HG02852 (cell line): ENCODE data around the gene VTI1A.

Experiments used
- ATAC-seq: cut with Tn5 transposase; IDR thresholded peaks from one replicate; pipeline ENCODE4 v1.9.1; 2021; ENCODE audit warnings: mild to moderate bottlenecking, moderate library complexity; ENCODE audit not compliant: unreplicated experiment

VTI1A gene

GRCh38 chr10:112775381-112775780, 328.4 kb downstream of the VTI1A start:
- ATAC-seq: no peak

GRCh38 chr10:112775892-112776674, 329.1 kb downstream of the VTI1A start:
- ATAC-seq: no peak

- ATAC-seq: no peak
Observed at GRCh38 chr10:112778579-112778978, 331.6 kb downstream of the VTI1A start.

GRCh38 chr10:112779025-112779770, 332.2 kb downstream of the VTI1A start:
- ATAC-seq: no peak

GRCh38 chr10:112782200-112782907, 335.3 kb downstream of the VTI1A start:
- no peak for ATAC-seq

- no peak for ATAC-seq
Observed at GRCh38 chr10:112783351-112784021, 336.5 kb downstream of the VTI1A start.

GRCh38 chr10:112784022-112784461, 337.0 kb downstream of the VTI1A start:
- ATAC-seq: no peak

GRCh38 chr10:112785089-112785488, 338.1 kb downstream of the VTI1A start:
- no peak for ATAC-seq

GRCh38 chr10:112789248-112789647, 342.2 kb downstream of the VTI1A start:
- no peak for ATAC-seq

GRCh38 chr10:112790030-112790429, 343.0 kb downstream of the VTI1A start:
- no peak for ATAC-seq

GRCh38 chr10:112790921-112791320, 343.9 kb downstream of the VTI1A start:
- no peak for ATAC-seq

- no peak for ATAC-seq
Observed at GRCh38 chr10:112791447-112791846, 344.4 kb downstream of the VTI1A start.

GRCh38 chr10:112792487-112793201, 345.6 kb downstream of the VTI1A start:
- no peak for ATAC-seq

- no peak for ATAC-seq
Observed at GRCh38 chr10:112793202-112793921, 346.3 kb downstream of the VTI1A start.

- no peak for ATAC-seq
Observed at GRCh38 chr10:112794201-112794600, 347.2 kb downstream of the VTI1A start.

GRCh38 chr10:112795067-112795466, 348.1 kb downstream of the VTI1A start:
- ATAC-seq: no peak

GRCh38 chr10:112797197-112797596, 350.2 kb downstream of the VTI1A start:
- ATAC-seq: no peak

GRCh38 chr10:112797855-112798254, 350.8 kb downstream of the VTI1A start:
- ATAC-seq: no peak

GRCh38 chr10:112799038-112799437, 352.0 kb downstream of the VTI1A start:
- ATAC-seq: no peak
